WTC11 (cell line): Measurements from ENCODE around the gene SNX8. TPM values are rescaled to one million over a fixed set of nuclear protein-coding genes. Genes with fewer than 3 reads are reported as not detected.

Experiments
- ATAC-seq: fragments of 200-7000 bp; cut with Tn5 transposase; 2 replicates; pipeline ENCODE4 v1.10.0; 2021; ENCODE audit warnings: mild to moderate bottlenecking, moderate library complexity
- CTCF ChIA-PET: fragments of 300-600 bp; sonication (Branson Sonifier 250); formaldehyde crosslinking; loops from one replicate; lab custom pipeline; 2021; ENCODE audit warnings: antibody characterized with exemption; lab: Charles Lee
- POLR2A ChIA-PET: fragments of 350-600 bp; sonication (Branson Sonifier 250); formaldehyde crosslinking; loops from one replicate; lab custom pipeline; 2021; ENCODE audit warnings: antibody characterized with exemption; lab: Charles Lee
- DNase-seq: peaks from one replicate; pipeline ENCODE4 v3.0.0; 2021; ENCODE audit warnings: low spot score
- H3K27ac Mint-ChIP-seq: 2 replicates; pipeline ENCODE4 v1.8.0; 2021; ENCODE audit warnings: mixed read lengths
- H3K27me3 Mint-ChIP-seq: 2 replicates; pipeline ENCODE4 v1.8.0; 2021; ENCODE audit warnings: low read depth, mild to moderate bottlenecking, moderate library complexity, mixed read lengths
- H3K36me3 Mint-ChIP-seq: 2 replicates; pipeline ENCODE4 v1.8.0; 2021; ENCODE audit warnings: mixed read lengths
- H3K4me1 Mint-ChIP-seq: 2 replicates; pipeline ENCODE4 v1.8.0; 2022; ENCODE audit warnings: mixed read lengths
- H3K4me3 Mint-ChIP-seq: 2 replicates; pipeline ENCODE4 v1.8.0; 2021; ENCODE audit warnings: mild to moderate bottlenecking, moderate library complexity, mixed read lengths
- H3K9me3 Mint-ChIP-seq: 2 replicates; pipeline ENCODE4 v1.8.0; 2021; ENCODE audit warnings: mixed read lengths
- CREM ChIP-seq: sonication (generic); formaldehyde crosslinking; IDR thresholded peaks from 2 replicates; pipeline ENCODE4 v1.8.1; 2022; ENCODE audit warnings: mild to moderate bottlenecking, missing genetic modification reagents, moderate library complexity
- EMX1 ChIP-seq: fragments of 250-450 bp; sonication (Bioruptor Pico); IDR thresholded peaks from 2 replicates; pipeline ENCODE4 v1.8.0; 2021; ENCODE audit warnings: mild to moderate bottlenecking
- FOXJ3 ChIP-seq: sonication (generic); formaldehyde crosslinking; IDR thresholded peaks from 2 replicates; pipeline ENCODE4 v1.9.0; 2021; ENCODE audit warnings: missing genetic modification reagents, mild to moderate bottlenecking, borderline replicate concordance
- FOXP1 ChIP-seq: sonication (generic); formaldehyde crosslinking; IDR thresholded peaks from 2 replicates; pipeline ENCODE4 v1.8.0; 2022; ENCODE audit warnings: missing genetic modification reagents, mild to moderate bottlenecking, moderate library complexity, borderline replicate concordance
- MYBL2 ChIP-seq: sonication (generic); formaldehyde crosslinking; IDR thresholded peaks from 2 replicates; pipeline ENCODE4 v1.8.1; 2023; ENCODE audit warnings: mild to moderate bottlenecking, moderate library complexity, missing genetic modification reagents
- NFE2L1 ChIP-seq: sonication (generic); formaldehyde crosslinking; IDR thresholded peaks from 2 replicates; pipeline ENCODE4 v1.8.1; 2023; ENCODE audit warnings: missing genetic modification reagents
- OVOL2 ChIP-seq: fragments of 250-450 bp; sonication (Bioruptor Pico); IDR thresholded peaks from 2 replicates; pipeline ENCODE4 v1.9.0; 2021; ENCODE audit warnings: mild to moderate bottlenecking, borderline replicate concordance
- PRRX2 ChIP-seq: fragments of 250-450 bp; sonication (Bioruptor Pico); IDR thresholded peaks from 2 replicates; pipeline ENCODE4 v1.8.0; 2021; ENCODE audit warnings: mild to moderate bottlenecking
- SMAD3 ChIP-seq: sonication (generic); formaldehyde crosslinking; IDR thresholded peaks from 2 replicates; pipeline ENCODE4 v1.8.0; 2022; ENCODE audit warnings: missing genetic modification reagents, mild to moderate bottlenecking, borderline replicate concordance
- SMAD4 ChIP-seq: sonication (generic); formaldehyde crosslinking; IDR thresholded peaks from 2 replicates; pipeline ENCODE4 v1.8.0; 2022; ENCODE audit warnings: mild to moderate bottlenecking, missing genetic modification reagents
- TCF7 ChIP-seq: sonication (generic); formaldehyde crosslinking; IDR thresholded peaks from 2 replicates; pipeline ENCODE4 v1.8.0; 2022; ENCODE audit warnings: mild to moderate bottlenecking, low read depth, missing genetic modification reagents, moderate library complexity
- TEAD1 ChIP-seq: sonication (generic); formaldehyde crosslinking; IDR thresholded peaks from 2 replicates; pipeline ENCODE4 v1.8.0; 2022; ENCODE audit warnings: mild to moderate bottlenecking, missing genetic modification reagents
- TP53 ChIP-seq: sonication (generic); formaldehyde crosslinking; IDR thresholded peaks from 2 replicates; pipeline ENCODE4 v1.8.1; 2023; ENCODE audit warnings: mild to moderate bottlenecking, missing genetic modification reagents
- USF1 ChIP-seq: sonication (generic); formaldehyde crosslinking; IDR thresholded peaks from 2 replicates; pipeline ENCODE4 v1.8.0; 2022; ENCODE audit warnings: mild to moderate bottlenecking, missing genetic modification reagents
- ZNF121 ChIP-seq: sonication (generic); formaldehyde crosslinking; IDR thresholded peaks from 2 replicates; pipeline ENCODE4 v1.8.0; 2023; ENCODE audit warnings: missing genetic modification reagents
- ZNF219 ChIP-seq: sonication (generic); formaldehyde crosslinking; IDR thresholded peaks from 2 replicates; pipeline ENCODE4 v1.8.0; 2023; ENCODE audit warnings: missing genetic modification reagents, mild to moderate bottlenecking, borderline replicate concordance
- ZNF425 ChIP-seq: fragments of 250-450 bp; sonication (Bioruptor Pico); conservative IDR thresholded peaks from 2 replicates; pipeline ENCODE4 v1.9.0; 2021; ENCODE audit warnings: mild to moderate bottlenecking
- ZNF512 ChIP-seq: sonication (generic); formaldehyde crosslinking; IDR thresholded peaks from 2 replicates; pipeline ENCODE4 v1.8.1; 2022; ENCODE audit warnings: missing genetic modification reagents, borderline replicate concordance
- ZNF532 ChIP-seq: fragments of 250-450 bp; sonication (Bioruptor Pico); IDR thresholded peaks from 2 replicates; pipeline ENCODE4 v1.9.0; 2021; ENCODE audit warnings: mild to moderate bottlenecking, borderline replicate concordance
- total RNA-seq: library from RNA; stranded (reverse); gene quantifications from 3 replicates; pipeline ENCODE4 v1.2.3, GENCODE V29; 2021
- TF ChIP-seq, protein P1 (sequence below): sonication (generic); formaldehyde crosslinking; IDR thresholded peaks from 2 replicates; pipeline ENCODE4 v1.8.0; 2022; ENCODE audit warnings: mild to moderate bottlenecking, missing genetic modification reagents
- TF ChIP-seq, protein P2 (sequence below): sonication (generic); formaldehyde crosslinking; IDR thresholded peaks from 2 replicates; pipeline ENCODE4 v1.8.0; 2022; ENCODE audit warnings: missing genetic modification reagents
- TF ChIP-seq, protein P3 (sequence below): fragments of 250-450 bp; sonication (Bioruptor Pico); IDR thresholded peaks from 2 replicates; pipeline ENCODE4 v1.9.0; 2021; ENCODE audit warnings: mild to moderate bottlenecking

The SNX8 gene
- total RNA-seq, 1 experiment from 2014 or later: 50.8 TPM

DNA sequence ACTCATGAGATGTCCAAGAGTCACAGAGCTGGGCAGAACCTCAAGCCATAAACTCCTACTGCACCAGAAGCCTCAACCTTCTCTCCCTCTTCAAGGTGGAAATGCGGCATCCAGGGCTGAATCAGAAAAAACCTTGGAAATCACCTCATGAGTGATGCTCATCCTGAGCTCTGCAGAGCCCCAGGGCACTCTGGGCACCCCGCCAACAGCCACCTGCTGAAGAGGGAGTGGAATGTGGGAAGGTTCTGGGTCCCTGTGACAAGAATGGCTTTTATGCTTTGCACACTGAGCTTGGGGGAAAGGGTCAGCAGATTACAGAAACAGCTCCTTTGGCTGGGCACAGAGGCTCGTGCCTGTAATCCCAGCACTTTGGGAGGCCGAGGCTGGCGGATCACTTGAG is 53.4 kb downstream of the SNX8 start:
- CTCF ChIA-PET: interaction anchor here (1.7 kb wide), 1 partner anchor 87 kb away, joined by 7 read pairs; no protein-coding TSS in a partner anchor
- TF ChIP-seq, protein P1, sequence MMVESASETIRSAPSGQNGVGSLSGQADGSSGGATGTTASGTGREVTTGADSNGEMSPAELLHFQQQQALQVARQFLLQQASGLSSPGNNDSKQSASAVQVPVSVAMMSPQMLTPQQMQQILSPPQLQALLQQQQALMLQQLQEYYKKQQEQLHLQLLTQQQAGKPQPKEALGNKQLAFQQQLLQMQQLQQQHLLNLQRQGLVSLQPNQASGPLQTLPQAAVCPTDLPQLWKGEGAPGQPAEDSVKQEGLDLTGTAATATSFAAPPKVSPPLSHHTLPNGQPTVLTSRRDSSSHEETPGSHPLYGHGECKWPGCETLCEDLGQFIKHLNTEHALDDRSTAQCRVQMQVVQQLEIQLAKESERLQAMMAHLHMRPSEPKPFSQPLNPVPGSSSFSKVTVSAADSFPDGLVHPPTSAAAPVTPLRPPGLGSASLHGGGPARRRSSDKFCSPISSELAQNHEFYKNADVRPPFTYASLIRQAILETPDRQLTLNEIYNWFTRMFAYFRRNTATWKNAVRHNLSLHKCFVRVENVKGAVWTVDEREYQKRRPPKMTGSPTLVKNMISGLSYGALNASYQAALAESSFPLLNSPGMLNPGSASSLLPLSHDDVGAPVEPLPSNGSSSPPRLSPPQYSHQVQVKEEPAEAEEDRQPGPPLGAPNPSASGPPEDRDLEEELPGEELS: no peak
- no peak for TF ChIP-seq SMAD4
- no peak for TF ChIP-seq ZNF219 (CRISPR knock-in tag)
- no peak for TF ChIP-seq MYBL2 (CRISPR knock-in tag)
- no peak for TF ChIP-seq EMX1 (CRISPR knock-in tag)
- no peak for TF ChIP-seq NFE2L1
- TF ChIP-seq ZNF512: no peak
- no peak for TF ChIP-seq SMAD3 (CRISPR knock-in tag)
- TF ChIP-seq FOXP1 (CRISPR knock-in tag): no peak
- TF ChIP-seq ZNF121 (CRISPR knock-in tag): no peak
- TF ChIP-seq TEAD1 (CRISPR knock-in tag): no peak
- H3K9me3 Mint-ChIP-seq: no peaks in the 10 kb centered on the region
- no peaks in the 10 kb centered on the region for H3K27me3 Mint-ChIP-seq
- H3K4me3 Mint-ChIP-seq: no peak overlapping the region
- H3K27ac Mint-ChIP-seq: no peak overlapping the region
- POLR2A ChIA-PET: no interaction called here
- H3K36me3 Mint-ChIP-seq: peaks cover 19% of the 10 kb centered on the region
- H3K4me1 Mint-ChIP-seq: no peaks in the 10 kb centered on the region
- ATAC-seq (no peak), DNase-seq (no peak)

DNA sequence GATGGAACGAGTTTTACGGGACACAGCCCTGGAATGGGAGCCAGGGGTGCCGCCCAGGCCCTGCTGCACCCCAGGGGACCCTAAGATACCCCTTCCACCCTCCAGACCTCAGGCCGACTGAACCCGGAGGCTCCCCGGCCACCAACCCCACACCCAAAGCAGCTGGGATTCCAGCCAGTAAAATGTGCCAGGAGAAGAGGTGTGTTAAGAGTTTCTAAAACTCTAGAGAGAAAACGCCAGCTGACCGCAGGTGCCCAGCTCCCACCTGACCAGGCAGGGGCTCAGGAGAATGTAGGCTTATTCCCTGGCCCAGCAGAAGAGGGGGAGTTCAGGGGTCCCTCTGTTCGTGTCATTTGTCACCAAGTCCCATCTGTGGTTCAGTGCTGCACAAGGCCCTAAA is 54.8 kb downstream of the SNX8 start:
- DNase-seq (no peak), ATAC-seq (no peak)
- Mint-ChIP-seq H3K4me1 (no peaks in the 10 kb centered on the region), H3K27me3 (no peaks in the 10 kb centered on the region), H3K4me3 (no peak overlapping the region), H3K36me3 (peaks cover 14% of the 10 kb centered on the region), H3K27ac (peak overlapping the region; percentile 17; the same call in 1 of the 2 replicates), H3K9me3 (no peaks in the 10 kb centered on the region)
- ChIA-PET POLR2A (no interaction called here), CTCF (interaction anchor here (1.1 kb wide), 1 partner anchor 151 kb away, joined by 3 read pairs; no protein-coding TSS in a partner anchor)
- no peak for TF ChIP-seq CREM (CRISPR knock-in tag)
- no peak for TF ChIP-seq TP53 (CRISPR knock-in tag)
- TF ChIP-seq ZNF425 (CRISPR knock-in tag): no peak
- no peak for TF ChIP-seq PRRX2 (CRISPR knock-in tag)
- no peak for TF ChIP-seq OVOL2 (CRISPR knock-in tag)
- no peak for TF ChIP-seq TCF7 (CRISPR knock-in tag)
- no peak for TF ChIP-seq ZNF532 (CRISPR knock-in tag)
- no peak for TF ChIP-seq USF1 (CRISPR knock-in tag)
- no peak for TF ChIP-seq MYBL2 (CRISPR knock-in tag)
- TF ChIP-seq, protein P2, sequence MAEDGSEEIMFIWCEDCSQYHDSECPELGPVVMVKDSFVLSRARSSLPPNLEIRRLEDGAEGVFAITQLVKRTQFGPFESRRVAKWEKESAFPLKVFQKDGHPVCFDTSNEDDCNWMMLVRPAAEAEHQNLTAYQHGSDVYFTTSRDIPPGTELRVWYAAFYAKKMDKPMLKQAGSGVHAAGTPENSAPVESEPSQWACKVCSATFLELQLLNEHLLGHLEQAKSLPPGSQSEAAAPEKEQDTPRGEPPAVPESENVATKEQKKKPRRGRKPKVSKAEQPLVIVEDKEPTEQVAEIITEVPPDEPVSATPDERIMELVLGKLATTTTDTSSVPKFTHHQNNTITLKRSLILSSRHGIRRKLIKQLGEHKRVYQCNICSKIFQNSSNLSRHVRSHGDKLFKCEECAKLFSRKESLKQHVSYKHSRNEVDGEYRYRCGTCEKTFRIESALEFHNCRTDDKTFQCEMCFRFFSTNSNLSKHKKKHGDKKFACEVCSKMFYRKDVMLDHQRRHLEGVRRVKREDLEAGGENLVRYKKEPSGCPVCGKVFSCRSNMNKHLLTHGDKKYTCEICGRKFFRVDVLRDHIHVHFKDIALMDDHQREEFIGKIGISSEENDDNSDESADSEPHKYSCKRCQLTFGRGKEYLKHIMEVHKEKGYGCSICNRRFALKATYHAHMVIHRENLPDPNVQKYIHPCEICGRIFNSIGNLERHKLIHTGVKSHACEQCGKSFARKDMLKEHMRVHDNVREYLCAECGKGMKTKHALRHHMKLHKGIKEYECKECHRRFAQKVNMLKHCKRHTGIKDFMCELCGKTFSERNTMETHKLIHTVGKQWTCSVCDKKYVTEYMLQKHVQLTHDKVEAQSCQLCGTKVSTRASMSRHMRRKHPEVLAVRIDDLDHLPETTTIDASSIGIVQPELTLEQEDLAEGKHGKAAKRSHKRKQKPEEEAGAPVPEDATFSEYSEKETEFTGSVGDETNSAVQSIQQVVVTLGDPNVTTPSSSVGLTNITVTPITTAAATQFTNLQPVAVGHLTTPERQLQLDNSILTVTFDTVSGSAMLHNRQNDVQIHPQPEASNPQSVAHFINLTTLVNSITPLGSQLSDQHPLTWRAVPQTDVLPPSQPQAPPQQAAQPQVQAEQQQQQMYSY: no peak
- TF ChIP-seq FOXJ3 (CRISPR knock-in tag): no peak
- TF ChIP-seq, protein P3, sequence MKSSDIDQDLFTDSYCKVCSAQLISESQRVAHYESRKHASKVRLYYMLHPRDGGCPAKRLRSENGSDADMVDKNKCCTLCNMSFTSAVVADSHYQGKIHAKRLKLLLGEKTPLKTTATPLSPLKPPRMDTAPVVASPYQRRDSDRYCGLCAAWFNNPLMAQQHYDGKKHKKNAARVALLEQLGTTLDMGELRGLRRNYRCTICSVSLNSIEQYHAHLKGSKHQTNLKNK (CRISPR knock-in tag): no peak
